ENCODE results near the gene TBC1D22B.
"Not testable (repeated sequence)": the region's sequence is repeated elsewhere in the genome, so short reads cannot be mapped to it uniquely, and the experiment has no call there.

TBC1D22B gene

GRCh38 chr6:37298958-37299357, 41.4 kb downstream of the TBC1D22B start:
- FAIRE-seq: peak; percentile 83
- DNase-seq (ENCODE audit: extremely low spot score, insufficient read length, low read depth): peak; percentile 11

GRCh38 chr6:37299990-37300389, 42.4 kb downstream of the TBC1D22B start:
- FAIRE-seq: no peak

GRCh38 chr6:37302086-37302686, 44.6 kb downstream of the TBC1D22B start:
- FAIRE-seq (no peak), DNase-seq (ENCODE audit: extremely low spot score, insufficient read length, low read depth) (no peak)

More at GRCh38 chr6:37299990-37300389, 42.4 kb downstream of the TBC1D22B start:
- DNase-seq (ENCODE audit: extremely low spot score, insufficient read length, low read depth): no peak

GRCh38 chr6:37303091-37303660, 45.6 kb downstream of the TBC1D22B start:
- no peak for DNase-seq (ENCODE audit: extremely low spot score, insufficient read length, low read depth)
- no peak for FAIRE-seq

GRCh38 chr6:37303891-37304503, 46.4 kb downstream of the TBC1D22B start:
- DNase-seq (ENCODE audit: extremely low spot score, insufficient read length, low read depth): peak; percentile 25
- peak; percentile 24 for FAIRE-seq

GRCh38 chr6:37304766-37305165, 47.2 kb downstream of the TBC1D22B start:
- FAIRE-seq: no peak
- no peak for DNase-seq (ENCODE audit: extremely low spot score, insufficient read length, low read depth)

GRCh38 chr6:37305841-37306425, 48.4 kb downstream of the TBC1D22B start:
- FAIRE-seq: no peak
- DNase-seq (ENCODE audit: extremely low spot score, insufficient read length, low read depth): no peak

- no peak for FAIRE-seq
Observed at GRCh38 chr6:37306624-37307222, 49.2 kb downstream of the TBC1D22B start.

GRCh38 chr6:37307484-37307883, 49.9 kb downstream of the TBC1D22B start:
- FAIRE-seq; DNase-seq (ENCODE audit: extremely low spot score, insufficient read length, low read depth): not testable (repeated sequence)

More at GRCh38 chr6:37306624-37307222, 49.2 kb downstream of the TBC1D22B start:
- no peak for DNase-seq (ENCODE audit: extremely low spot score, insufficient read length, low read depth)

- no peak for DNase-seq (ENCODE audit: extremely low spot score, insufficient read length, low read depth)
- no peak for FAIRE-seq
Observed at GRCh38 chr6:37308069-37308815, 50.7 kb downstream of the TBC1D22B start.

- DNase-seq (ENCODE audit: extremely low spot score, insufficient read length, low read depth) (no peak), FAIRE-seq (no peak)
Observed at GRCh38 chr6:37309046-37309445, 51.5 kb downstream of the TBC1D22B start.

GRCh38 chr6:37309692-37310091, 52.1 kb downstream of the TBC1D22B start:
- FAIRE-seq (no peak), DNase-seq (ENCODE audit: extremely low spot score, insufficient read length, low read depth) (no peak)

GRCh38 chr6:37310966-37311365, 53.4 kb downstream of the TBC1D22B start:
- no peak for FAIRE-seq

GRCh38 chr6:37311741-37312473, 54.3 kb downstream of the TBC1D22B start:
- no peak for FAIRE-seq
- no peak for DNase-seq (ENCODE audit: extremely low spot score, insufficient read length, low read depth)

More at GRCh38 chr6:37310966-37311365, 53.4 kb downstream of the TBC1D22B start:
- DNase-seq (ENCODE audit: extremely low spot score, insufficient read length, low read depth): no peak

- FAIRE-seq: no peak
- no peak for DNase-seq (ENCODE audit: extremely low spot score, insufficient read length, low read depth)
Observed at GRCh38 chr6:37313723-37314486, 56.3 kb downstream of the TBC1D22B start.

- FAIRE-seq (peak; percentile 69), DNase-seq (ENCODE audit: extremely low spot score, insufficient read length, low read depth) (peak; percentile 22)
Observed at GRCh38 chr6:37314487-37315156, 57.0 kb downstream of the TBC1D22B start.

- FAIRE-seq (no peak), DNase-seq (ENCODE audit: extremely low spot score, insufficient read length, low read depth) (no peak)
Observed at GRCh38 chr6:37315157-37315515, 57.6 kb downstream of the TBC1D22B start.

GRCh38 chr6:37316071-37316470, 58.5 kb downstream of the TBC1D22B start:
- DNase-seq (ENCODE audit: extremely low spot score, insufficient read length, low read depth): no peak
- FAIRE-seq: no peak

Data from GM18507 (cell line).